ENCODE data around the gene PNRC1.

DNA sequence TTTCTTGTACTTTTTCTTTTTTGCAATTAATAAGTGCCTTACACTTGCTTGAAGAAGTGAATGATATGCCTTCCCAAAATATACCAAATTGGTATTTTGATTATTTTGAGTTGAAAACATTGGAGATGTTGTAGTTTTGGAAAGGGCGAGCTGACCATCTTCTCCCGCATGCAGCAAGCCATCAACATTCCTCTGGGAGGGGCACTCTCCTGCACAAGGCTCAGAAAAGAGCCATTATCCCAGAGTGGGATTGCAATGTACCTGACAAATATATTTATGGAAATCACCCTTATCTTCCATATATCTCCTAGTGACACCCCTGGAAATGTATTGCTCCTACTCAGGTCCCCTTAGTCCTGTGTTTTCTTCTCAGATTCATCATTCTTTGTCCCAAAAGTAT is 22.8 kb upstream of the PNRC1 start:
- TF ChIP-seq, protein P1, sequence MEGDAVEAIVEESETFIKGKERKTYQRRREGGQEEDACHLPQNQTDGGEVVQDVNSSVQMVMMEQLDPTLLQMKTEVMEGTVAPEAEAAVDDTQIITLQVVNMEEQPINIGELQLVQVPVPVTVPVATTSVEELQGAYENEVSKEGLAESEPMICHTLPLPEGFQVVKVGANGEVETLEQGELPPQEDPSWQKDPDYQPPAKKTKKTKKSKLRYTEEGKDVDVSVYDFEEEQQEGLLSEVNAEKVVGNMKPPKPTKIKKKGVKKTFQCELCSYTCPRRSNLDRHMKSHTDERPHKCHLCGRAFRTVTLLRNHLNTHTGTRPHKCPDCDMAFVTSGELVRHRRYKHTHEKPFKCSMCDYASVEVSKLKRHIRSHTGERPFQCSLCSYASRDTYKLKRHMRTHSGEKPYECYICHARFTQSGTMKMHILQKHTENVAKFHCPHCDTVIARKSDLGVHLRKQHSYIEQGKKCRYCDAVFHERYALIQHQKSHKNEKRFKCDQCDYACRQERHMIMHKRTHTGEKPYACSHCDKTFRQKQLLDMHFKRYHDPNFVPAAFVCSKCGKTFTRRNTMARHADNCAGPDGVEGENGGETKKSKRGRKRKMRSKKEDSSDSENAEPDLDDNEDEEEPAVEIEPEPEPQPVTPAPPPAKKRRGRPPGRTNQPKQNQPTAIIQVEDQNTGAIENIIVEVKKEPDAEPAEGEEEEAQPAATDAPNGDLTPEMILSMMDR (IDR thresholded peaks at IDR 0.05), result no peak
- TF ChIP-seq POLR2A (IDR thresholded peaks at IDR 0.05) (no peak), POLR2AphosphoS5 (IDR thresholded peaks at IDR 0.05) (no peak)
